ENCODE data around the gene PMF1. TPM values are rescaled to one million over a fixed set of nuclear protein-coding genes. Genes with fewer than 3 reads are reported as not detected.
A peak's percentile ranks its signal among the peaks of the same experiment; 100 is the strongest.
"Not testable (repeated sequence)": the region's sequence is repeated elsewhere in the genome, so short reads cannot be mapped to it uniquely, and the experiment has no call there.

The PMF1 gene
- total RNA-seq, 1 donor from 2014 or later = 80.9 TPM

- no peak overlapping the region for H3K4me3 Mint-ChIP-seq (ENCODE audit: low read depth)
- H3K36me3 Mint-ChIP-seq (ENCODE audit: insufficient read depth) = peaks cover 3% of the 10 kb centered on the region
- no peak for DNase-seq (ENCODE audit: low spot score, unreplicated experiment)
- no peak for TF ChIP-seq CTCF (IDR thresholded peaks at IDR 0.05; ENCODE audit: unreplicated experiment)
- no peak overlapping the region for H3K27ac Mint-ChIP-seq
- no peaks in the 10 kb centered on the region for H3K9me3 Mint-ChIP-seq (ENCODE audit: low read depth)
- no peaks in the 10 kb centered on the region for H3K4me1 Mint-ChIP-seq (ENCODE audit: low read depth)
- H3K27me3 Mint-ChIP-seq = no peaks in the 10 kb centered on the region
Observed at GRCh38 chr1:156204686-156205085, 8.1 kb upstream of the PMF1 start.

DNA sequence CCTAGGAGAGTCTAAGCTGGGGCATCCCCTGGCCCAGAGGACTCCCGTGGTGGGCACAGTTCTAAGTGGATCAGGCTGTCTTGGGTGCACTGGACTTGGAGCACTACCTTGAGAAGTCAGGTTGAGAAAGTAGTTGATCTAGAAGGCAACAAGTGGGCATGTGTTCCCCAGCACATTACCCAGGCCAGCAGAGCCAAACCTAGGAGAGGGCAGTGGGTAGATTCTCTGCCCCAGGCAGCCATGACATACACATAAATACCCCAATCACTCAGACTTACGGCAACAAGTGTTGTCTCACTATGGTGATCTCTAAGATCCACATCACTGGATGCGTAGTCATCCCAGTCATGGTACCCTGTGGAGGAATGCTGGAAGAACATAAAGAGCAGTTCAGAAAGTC, 1.6 kb upstream of the PMF1 start:
- peaks cover 10% of the 10 kb centered on the region for H3K4me1 Mint-ChIP-seq (ENCODE audit: low read depth)
- H3K27ac Mint-ChIP-seq = no peak overlapping the region
- H3K27me3 Mint-ChIP-seq = no peaks in the 10 kb centered on the region
- H3K36me3 Mint-ChIP-seq (ENCODE audit: insufficient read depth) = peaks cover 5% of the 10 kb centered on the region
- no peak for TF ChIP-seq CTCF (IDR thresholded peaks at IDR 0.05; ENCODE audit: unreplicated experiment)
- no peak overlapping the region for H3K4me3 Mint-ChIP-seq (ENCODE audit: low read depth)
- no peaks in the 10 kb centered on the region for H3K9me3 Mint-ChIP-seq (ENCODE audit: low read depth)
- no peak for DNase-seq (ENCODE audit: low spot score, unreplicated experiment)

DNA sequence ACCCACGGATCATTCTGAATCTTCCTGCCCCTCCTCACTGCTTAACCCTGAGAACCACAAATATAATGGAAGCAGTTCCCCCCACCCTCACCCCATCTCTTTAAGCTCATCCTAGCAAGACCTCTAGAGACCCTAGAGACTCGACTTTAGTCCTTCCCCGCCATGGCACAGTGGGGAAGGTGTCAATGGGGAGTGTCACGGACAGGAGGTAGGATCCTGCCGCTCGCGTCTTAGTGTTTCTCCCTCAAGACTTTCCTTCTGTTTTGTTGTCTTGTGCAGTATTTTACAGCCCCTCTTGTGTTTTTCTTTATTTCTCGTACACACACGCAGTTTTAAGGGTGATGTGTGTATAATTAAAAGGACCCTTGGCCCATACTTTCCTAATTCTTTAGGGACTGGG, 677 bp upstream of the PMF1 start:
- Mint-ChIP-seq H3K4me3 (ENCODE audit: low read depth) (peak overlapping the region; percentile 93), H3K36me3 (ENCODE audit: insufficient read depth) (peaks cover 5% of the 10 kb centered on the region), H3K9me3 (ENCODE audit: low read depth) (no peaks in the 10 kb centered on the region), H3K27ac (peak overlapping the region; percentile 100), H3K4me1 (ENCODE audit: low read depth) (peaks cover 10% of the 10 kb centered on the region), H3K27me3 (no peaks in the 10 kb centered on the region)
- TF ChIP-seq CTCF (IDR thresholded peaks at IDR 0.05; ENCODE audit: unreplicated experiment) = no peak
- no peak for DNase-seq (ENCODE audit: low spot score, unreplicated experiment)

GRCh38 chr1:156213644-156213966, 798 bp downstream of the PMF1 start:
- TF ChIP-seq CTCF (IDR thresholded peaks at IDR 0.05; ENCODE audit: unreplicated experiment) = no peak
- Mint-ChIP-seq H3K27ac (peak overlapping the region; percentile 100), H3K27me3 (no peaks in the 10 kb centered on the region), H3K9me3 (ENCODE audit: low read depth) (no peaks in the 10 kb centered on the region), H3K4me1 (ENCODE audit: low read depth) (peaks cover 10% of the 10 kb centered on the region), H3K4me3 (ENCODE audit: low read depth) (peak overlapping the region; percentile 93), H3K36me3 (ENCODE audit: insufficient read depth) (peaks cover 3% of the 10 kb centered on the region)
- DNase-seq (ENCODE audit: low spot score, unreplicated experiment) = no peak

GRCh38 chr1:156214024-156214748, 1.4 kb downstream of the PMF1 start:
- Mint-ChIP-seq H3K9me3 (ENCODE audit: low read depth) (no peaks in the 10 kb centered on the region), H3K4me3 (ENCODE audit: low read depth) (peak overlapping the region; percentile 65), H3K27ac (peak overlapping the region; percentile 62), H3K36me3 (ENCODE audit: insufficient read depth) (peaks cover 4% of the 10 kb centered on the region), H3K27me3 (no peaks in the 10 kb centered on the region), H3K4me1 (ENCODE audit: low read depth) (peaks cover 10% of the 10 kb centered on the region)
- no peak for TF ChIP-seq CTCF (IDR thresholded peaks at IDR 0.05; ENCODE audit: unreplicated experiment)
- DNase-seq (ENCODE audit: low spot score, unreplicated experiment) = no peak

GRCh38 chr1:156216361-156217086, 3.7 kb downstream of the PMF1 start:
- DNase-seq (ENCODE audit: low spot score, unreplicated experiment); H3K4me1 Mint-ChIP-seq (ENCODE audit: low read depth); H3K27me3 Mint-ChIP-seq; H3K36me3 Mint-ChIP-seq (ENCODE audit: insufficient read depth); H3K4me3 Mint-ChIP-seq (ENCODE audit: low read depth); H3K27ac Mint-ChIP-seq; H3K9me3 Mint-ChIP-seq (ENCODE audit: low read depth): not testable (repeated sequence)
